Adrenal gland (tissue), 5 donors: ENCODE measurements around the gene TSPOAP1.

Experiments used
- POLR2A ChIP-seq, 2 donors: fragments of 450-650 bp; IDR thresholded peaks; one replicate each; pipeline ENCODE4 v1.6.1; 2017; ENCODE audit warnings: antibody characterized with exemption in 2 of 2, mild to moderate bottlenecking in 2 of 2, moderate library complexity in 1 of 2
- TF ChIP-seq, protein P1 (sequence below), 6 experiments: fragments of 450-650 bp in 4 of 6; fragments of 200-600 bp in 2 of 6; sonication (generic) in 1 of 6; IDR thresholded peaks; 1 replicate in 5 of 6; 2 replicates in 1 of 6; pipeline versions ENCODE4 v1.5.1 to v1.8.0; 2016 to 2021; ENCODE audit warnings: antibody characterized with exemption in 6 of 6, mild to moderate bottlenecking in 2 of 6, moderate library complexity in 1 of 6
- donor health status: DM: no; HTN: no; CAD: no.

DNA sequence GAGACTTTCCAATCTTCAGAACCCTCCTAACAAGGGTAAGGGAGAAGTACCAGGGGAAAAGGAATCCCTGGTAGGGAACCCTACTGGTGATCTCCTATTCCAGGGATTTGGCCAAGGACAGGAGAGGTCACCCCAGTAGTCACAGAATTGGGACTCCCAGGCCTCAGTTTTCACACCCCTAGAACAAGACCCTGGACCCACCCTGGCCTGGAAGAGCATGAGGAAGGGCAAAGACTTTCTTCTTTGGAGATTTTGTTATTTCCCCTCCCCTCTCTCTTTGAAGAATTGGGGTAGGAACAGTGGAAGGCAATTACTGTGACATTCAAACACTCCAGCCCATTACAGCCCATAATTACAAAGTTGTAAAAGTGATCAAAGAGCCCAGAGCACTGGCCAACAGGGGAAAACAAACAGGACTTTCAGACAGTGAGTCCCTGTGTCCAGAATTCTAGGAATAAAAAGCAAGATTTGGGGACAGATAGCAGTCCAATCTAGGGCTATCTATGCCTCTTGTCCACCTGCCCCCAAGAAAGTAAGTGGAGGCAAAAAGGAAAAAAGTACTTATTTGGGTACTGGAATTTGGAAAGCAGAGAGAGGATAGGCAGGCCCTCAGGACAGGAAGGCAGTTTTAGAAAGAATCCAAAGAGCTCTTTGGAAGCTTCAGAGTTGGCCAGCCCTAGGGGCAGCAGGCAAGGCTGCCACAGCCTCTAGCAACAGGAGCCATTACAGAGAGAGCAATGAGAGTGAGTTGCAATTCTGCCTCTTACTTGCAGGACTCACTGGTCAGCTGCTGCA lies 36.8 kb upstream of the TSPOAP1 start:
- TF ChIP-seq POLR2A (IDR thresholded peaks at IDR 0.05): no peak
- TF ChIP-seq, protein P1, sequence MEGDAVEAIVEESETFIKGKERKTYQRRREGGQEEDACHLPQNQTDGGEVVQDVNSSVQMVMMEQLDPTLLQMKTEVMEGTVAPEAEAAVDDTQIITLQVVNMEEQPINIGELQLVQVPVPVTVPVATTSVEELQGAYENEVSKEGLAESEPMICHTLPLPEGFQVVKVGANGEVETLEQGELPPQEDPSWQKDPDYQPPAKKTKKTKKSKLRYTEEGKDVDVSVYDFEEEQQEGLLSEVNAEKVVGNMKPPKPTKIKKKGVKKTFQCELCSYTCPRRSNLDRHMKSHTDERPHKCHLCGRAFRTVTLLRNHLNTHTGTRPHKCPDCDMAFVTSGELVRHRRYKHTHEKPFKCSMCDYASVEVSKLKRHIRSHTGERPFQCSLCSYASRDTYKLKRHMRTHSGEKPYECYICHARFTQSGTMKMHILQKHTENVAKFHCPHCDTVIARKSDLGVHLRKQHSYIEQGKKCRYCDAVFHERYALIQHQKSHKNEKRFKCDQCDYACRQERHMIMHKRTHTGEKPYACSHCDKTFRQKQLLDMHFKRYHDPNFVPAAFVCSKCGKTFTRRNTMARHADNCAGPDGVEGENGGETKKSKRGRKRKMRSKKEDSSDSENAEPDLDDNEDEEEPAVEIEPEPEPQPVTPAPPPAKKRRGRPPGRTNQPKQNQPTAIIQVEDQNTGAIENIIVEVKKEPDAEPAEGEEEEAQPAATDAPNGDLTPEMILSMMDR (IDR thresholded peaks at IDR 0.05): no peak
